OCI-LY7 (cell line): Measurements from ENCODE around the gene NUBP2. TPM values are rescaled to one million over a fixed set of nuclear protein-coding genes. Genes with fewer than 3 reads are reported as not detected.

Experiments
- BruUV-seq: library from RNA; stranded (reverse); fragments of 400-500 nt; replicated peaks from 2 replicates; lab custom pipeline; 2021; lab: Mats Ljungman, UMichigan
- CTCF ChIA-PET: fragments of 300-600 bp; sonication (Branson Sonifier 250); formaldehyde crosslinking; loops from one replicate; lab custom pipeline; 2022; ENCODE audit warnings: antibody characterized with exemption; ENCODE audit not compliant: unreplicated experiment; lab: Charles Lee
- POLR2A ChIA-PET: fragments of 300-600 bp; sonication (Branson Sonifier 250); formaldehyde crosslinking; loops from one replicate; lab custom pipeline; 2022; ENCODE audit warnings: antibody characterized with exemption; lab: Charles Lee
- DNase-seq: peaks from one replicate; pipeline ENCODE4 v3.0.0-alpha.2; 2015; ENCODE audit warnings: low spot score
- H2AFZ ChIP-seq: fragments of 200-600 bp; sonication (generic), shearing (Covaris generic); 2 replicates; pipeline ENCODE4 v1.6.1; 2014; ENCODE audit warnings: mild to moderate bottlenecking, antibody characterized with exemption, low read length, moderate library complexity
- H3K27ac ChIP-seq: fragments of 200-600 bp; sonication (generic); 2 replicates; pipeline ENCODE4 v1.5.1; 2014; ENCODE audit warnings: mixed run types, low read depth, mild to moderate bottlenecking, moderate library complexity, low read length, inconsistent platforms; ENCODE audit not compliant: poor library complexity, severe bottlenecking
- H3K36me3 ChIP-seq: fragments of 200-600 bp; sonication (generic); 2 replicates; pipeline ENCODE4 v1.6.1; 2014; ENCODE audit warnings: mild to moderate bottlenecking, antibody characterized with exemption, low read length, moderate library complexity, mixed read lengths; ENCODE audit not compliant: insufficient read depth
- H3K4me1 ChIP-seq: fragments of 200-600 bp; sonication (generic); 2 replicates; pipeline ENCODE4 v1.5.1; 2014; ENCODE audit warnings: mild to moderate bottlenecking, low read length; ENCODE audit not compliant: insufficient read depth, poor library complexity, severe bottlenecking
- H3K4me2 ChIP-seq: fragments of 200-600 bp; sonication (generic); 2 replicates; pipeline ENCODE4 v1.6.1; 2014; ENCODE audit warnings: mild to moderate bottlenecking, low read length
- H3K4me3 ChIP-seq: fragments of 200-600 bp; sonication (generic); 2 replicates; pipeline ENCODE4 v1.5.1; 2014; ENCODE audit warnings: mild to moderate bottlenecking, low read depth, low read length; ENCODE audit not compliant: poor library complexity, severe bottlenecking
- H3K79me2 ChIP-seq: fragments of 200-600 bp; sonication (generic); 2 replicates; pipeline ENCODE4 v1.6.1; 2016; ENCODE audit warnings: low read depth, mild to moderate bottlenecking, low read length, moderate library complexity, mixed read lengths; ENCODE audit not compliant: insufficient read depth
- H3K9me2 ChIP-seq: fragments of 200-600 bp; sonication (generic); 2 replicates; pipeline ENCODE4 v1.6.1; 2016; ENCODE audit warnings: mild to moderate bottlenecking, low read length, mixed read lengths; ENCODE audit not compliant: insufficient read depth
- H3K9me3 ChIP-seq: fragments of 200-600 bp; sonication (generic); 2 replicates; pipeline ENCODE4 v1.6.1; 2014; ENCODE audit warnings: mild to moderate bottlenecking, mixed run types, low read length, mixed read lengths
- H4K20me1 ChIP-seq: fragments of 200-600 bp; sonication (generic); 2 replicates; pipeline ENCODE4 v1.6.1; 2014; ENCODE audit warnings: mild to moderate bottlenecking, antibody characterized with exemption, low read length, moderate library complexity, mixed read lengths; ENCODE audit not compliant: insufficient read depth
- EZH2phosphoT487 ChIP-seq: fragments of 200-600 bp; sonication (generic); IDR thresholded peaks from 2 replicates; pipeline ENCODE4 v1.6.1; 2018; ENCODE audit warnings: low read depth, borderline replicate concordance, mild to moderate bottlenecking, mixed run types, antibody characterized with exemption, low read length, moderate library complexity, mixed read lengths
- intact Hi-C: fragments of 100-400 bp; cut with micrococcal nuclease; formaldehyde crosslinking; loops from one replicate; pipeline ENCODE4 v1.10.0; 2022; ENCODE audit not compliant: unreplicated experiment
- total RNA-seq, 2 experiments: library from RNA; depleted of rRNA in 1 of 2; stranded (reverse); fragments of >200 nt in 1 of 2; shearing (Covaris generic) in 1 of 2; gene quantifications; 2 replicates each; pipeline ENCODE4 v1.2.3, GENCODE V29; 2014 to 2022
- TF ChIP-seq, protein P1 (sequence below): fragments of 200-600 bp; sonication (generic); conservative IDR thresholded peaks from 2 replicates; pipeline ENCODE4 v1.5.1; 2014; ENCODE audit warnings: mild to moderate bottlenecking, antibody characterized with exemption, low read length, moderate library complexity, mixed read lengths

NUBP2 gene
- total RNA-seq, 2 experiments from 2014 or later = 62.7 to 94.9 TPM

DNA sequence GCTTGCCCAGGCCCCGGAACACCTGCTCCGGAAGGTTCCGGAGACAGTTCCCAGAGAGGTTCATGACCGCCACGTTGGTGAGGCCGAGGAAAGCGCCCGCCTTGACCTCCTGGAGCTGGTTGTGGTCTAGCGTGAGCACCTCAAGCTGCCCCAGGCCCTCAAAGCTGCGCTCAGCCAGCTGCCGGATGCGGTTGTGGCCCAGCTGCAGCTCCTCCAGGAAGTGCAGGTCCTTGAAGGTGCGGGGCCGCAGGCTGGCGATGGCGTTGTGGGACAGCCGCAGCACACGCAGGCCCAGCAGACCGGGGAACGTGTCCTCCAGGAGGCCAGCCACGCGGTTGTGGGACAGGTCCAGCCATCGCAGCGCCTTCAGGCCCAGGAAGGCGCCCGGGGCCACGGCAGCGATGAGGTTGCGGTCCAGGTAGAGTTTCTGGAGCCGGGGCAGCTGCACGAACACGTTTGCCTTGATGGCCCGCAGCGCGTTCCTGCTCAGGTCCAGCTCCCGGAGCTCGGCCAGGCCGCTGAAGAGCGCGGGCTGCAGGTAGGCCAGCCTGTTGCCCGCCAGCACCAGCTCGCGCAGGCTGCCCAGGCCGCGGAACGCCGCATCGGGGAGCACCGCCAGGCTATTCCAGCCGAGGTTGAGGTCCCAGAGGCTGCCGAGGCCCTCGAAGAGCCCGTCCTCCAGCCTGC, 8.6 kb downstream of the NUBP2 start:
- no peak overlapping the region for H3K4me3 ChIP-seq
- BruUV-seq = no TSS peak
- H3K27ac ChIP-seq = no peak overlapping the region
- H3K9me3 ChIP-seq = no peaks in the 10 kb centered on the region
- ChIA-PET CTCF (no interaction called here), POLR2A (interaction anchor here (1.1 kb wide), 1 partner anchor 9 kb away, joined by 3 read pairs; the partner anchor contains the start of genes NUBP2 and SPSB3)
- H3K4me1 ChIP-seq = no peaks in the 10 kb centered on the region
- no peak for TF ChIP-seq EZH2phosphoT487
- TF ChIP-seq, protein P1, sequence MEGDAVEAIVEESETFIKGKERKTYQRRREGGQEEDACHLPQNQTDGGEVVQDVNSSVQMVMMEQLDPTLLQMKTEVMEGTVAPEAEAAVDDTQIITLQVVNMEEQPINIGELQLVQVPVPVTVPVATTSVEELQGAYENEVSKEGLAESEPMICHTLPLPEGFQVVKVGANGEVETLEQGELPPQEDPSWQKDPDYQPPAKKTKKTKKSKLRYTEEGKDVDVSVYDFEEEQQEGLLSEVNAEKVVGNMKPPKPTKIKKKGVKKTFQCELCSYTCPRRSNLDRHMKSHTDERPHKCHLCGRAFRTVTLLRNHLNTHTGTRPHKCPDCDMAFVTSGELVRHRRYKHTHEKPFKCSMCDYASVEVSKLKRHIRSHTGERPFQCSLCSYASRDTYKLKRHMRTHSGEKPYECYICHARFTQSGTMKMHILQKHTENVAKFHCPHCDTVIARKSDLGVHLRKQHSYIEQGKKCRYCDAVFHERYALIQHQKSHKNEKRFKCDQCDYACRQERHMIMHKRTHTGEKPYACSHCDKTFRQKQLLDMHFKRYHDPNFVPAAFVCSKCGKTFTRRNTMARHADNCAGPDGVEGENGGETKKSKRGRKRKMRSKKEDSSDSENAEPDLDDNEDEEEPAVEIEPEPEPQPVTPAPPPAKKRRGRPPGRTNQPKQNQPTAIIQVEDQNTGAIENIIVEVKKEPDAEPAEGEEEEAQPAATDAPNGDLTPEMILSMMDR = no peak
- H3K36me3 ChIP-seq = peaks cover 35% of the 10 kb centered on the region; the same call in 1 of the 2 replicates
- intact Hi-C loops = no loop called here
- H4K20me1 ChIP-seq = no peaks in the 10 kb centered on the region
- H3K9me2 ChIP-seq = no peaks in the 10 kb centered on the region
- no peak for DNase-seq
- H2AFZ ChIP-seq = no peak overlapping the region
- H3K4me2 ChIP-seq = no peak overlapping the region
- H3K79me2 ChIP-seq = no peaks in the 10 kb centered on the region

DNA sequence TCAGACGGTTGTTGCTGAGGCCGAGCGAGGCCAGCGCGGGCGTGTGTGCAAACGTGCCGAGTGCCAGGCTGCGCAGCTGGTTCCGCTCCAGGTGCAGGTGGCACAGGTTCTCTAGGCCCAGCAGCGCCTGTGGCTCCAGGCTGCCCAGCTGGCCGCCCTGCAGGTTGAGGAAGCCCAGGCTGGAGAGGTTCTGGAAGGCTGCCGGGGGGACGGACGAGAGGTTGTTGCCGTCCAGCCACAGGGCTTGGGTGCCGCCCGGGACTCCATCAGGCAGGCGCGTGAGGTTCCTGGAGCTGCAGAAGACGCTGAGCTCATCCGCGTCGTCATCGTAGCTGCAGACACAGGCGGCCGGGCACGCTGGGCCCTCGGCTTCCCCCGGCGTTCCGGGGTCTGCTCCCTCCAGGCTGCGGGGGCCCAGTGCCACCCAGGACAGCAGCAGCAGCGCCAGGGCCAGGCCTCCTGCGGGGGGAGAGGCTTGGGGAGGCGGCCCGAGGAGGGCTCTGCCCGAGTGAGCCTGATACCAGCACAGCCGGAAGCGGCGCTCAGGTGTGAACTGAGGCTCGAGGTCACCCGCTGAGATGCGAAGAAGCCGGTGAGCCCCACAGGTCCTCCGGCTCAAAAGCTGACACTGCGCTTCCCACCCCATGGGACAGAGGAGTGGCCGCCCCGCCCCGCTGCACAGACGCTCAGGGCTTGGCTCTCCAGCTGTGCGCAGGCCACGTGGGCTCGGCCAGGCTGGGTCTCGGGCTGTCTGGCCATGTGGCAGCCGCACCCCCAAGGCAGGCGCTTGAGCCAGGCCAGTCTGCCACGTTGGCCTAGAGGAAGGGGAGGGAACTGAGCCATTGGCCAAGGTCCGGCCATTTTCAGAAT, 9.4 kb downstream of the NUBP2 start:
- BruUV-seq = no TSS peak
- H3K79me2 ChIP-seq = no peaks in the 10 kb centered on the region
- H3K9me3 ChIP-seq = 0 out of 2 replicates have a peak, but pooled peaks cover under 1% of the 10 kb centered on the region
- H3K4me1 ChIP-seq = no peaks in the 10 kb centered on the region
- no peaks in the 10 kb centered on the region for H3K9me2 ChIP-seq
- H4K20me1 ChIP-seq = no peaks in the 10 kb centered on the region
- intact Hi-C loops = no loop called here
- POLR2A ChIA-PET = no interaction called here
- H3K4me3 ChIP-seq = no peak overlapping the region
- H3K27ac ChIP-seq = no peak overlapping the region
- no peak overlapping the region for H2AFZ ChIP-seq
- H3K36me3 ChIP-seq = peaks cover 28% of the 10 kb centered on the region; the same call in 1 of the 2 replicates
- H3K4me2 ChIP-seq = no peak overlapping the region
- DNase-seq = no peak
- CTCF ChIA-PET = no interaction called here
- TF ChIP-seq EZH2phosphoT487 = no peak
- TF ChIP-seq, protein P1 = no peak
